K562 (cell line): Measurements from ENCODE around the gene SORT1.

Source experiments
- IRF9 ChIP-seq: fragments of 450-650 bp; IDR thresholded peaks from 2 replicates; pipeline ENCODE4 v1.6.1; 2016; ENCODE audit warnings: missing biosample characterization, missing genetic modification characterization
- MYC ChIP-seq, 2 experiments: fragments of 250-450 bp in 1 of 2; sonication (Bioruptor Pico) in 1 of 2; IDR thresholded peaks; 2 replicates each; pipeline versions ENCODE4 v1.5.1 to v1.6.1; 2012 to 2021; ENCODE audit warnings: low read depth in 2 of 2, borderline replicate concordance in 1 of 2, improper control_type of control experiment in 1 of 2, low read length in 1 of 2, mild to moderate bottlenecking in 1 of 2, moderate library complexity in 1 of 2
- TCF15 ChIP-seq: fragments of 250-450 bp; sonication (Bioruptor Pico); IDR thresholded peaks from 2 replicates; pipeline ENCODE4 v1.8.0; 2022; ENCODE audit warnings: moderate library complexity, mild to moderate bottlenecking, inconsistent platforms
- YY1 ChIP-seq, 3 experiments: IDR thresholded peaks; 2 replicates each; pipeline ENCODE4 v1.6.1; 2011; ENCODE audit warnings: low read length in 2 of 3, mild to moderate bottlenecking in 2 of 3, moderate library complexity in 2 of 3, borderline replicate concordance in 1 of 3, control low read depth in 1 of 3, low read depth in 1 of 3; ENCODE audit not compliant: insufficient read depth in 3 of 3, insufficient replicate concordance in 2 of 3, control insufficient read depth in 1 of 3, insufficient read length in 1 of 3; ENCODE audit errors: extremely low read depth in 1 of 3
- TF ChIP-seq, protein P1 (sequence below), 2 experiments: fragments of 450-650 bp; formaldehyde crosslinking in 1 of 2; IDR thresholded peaks; 2 replicates each; pipeline versions ENCODE4 v1.4.0 to v1.6.1; 2014 to 2020; ENCODE audit warnings: mild to moderate bottlenecking in 2 of 2, borderline replicate concordance in 1 of 2, low read depth in 1 of 2

GRCh38 chr1:109373126-109373525, 24.6 kb downstream of the SORT1 start:
- no peak for TF ChIP-seq IRF9 (tag)
- no peak for TF ChIP-seq YY1 (IDR thresholded peaks at IDR 0.05; ENCODE audit: borderline replicate concordance in 1 of 3, control insufficient read depth in 1 of 3, extremely low read depth in 1 of 3, insufficient read depth in 3 of 3, insufficient read length in 1 of 3, insufficient replicate concordance in 2 of 3, low read depth in 1 of 3, low read length in 2 of 3)
- TF ChIP-seq TCF15 (CRISPR knock-in tag) = no peak
- no peak for TF ChIP-seq MYC (IDR thresholded peaks at IDR 0.05; ENCODE audit: low read depth, low read length)
- TF ChIP-seq MYC (CRISPR knock-in tag; IDR thresholded peaks at IDR 0.05; ENCODE audit: borderline replicate concordance, low read depth) = no peak
- TF ChIP-seq, protein P1, sequence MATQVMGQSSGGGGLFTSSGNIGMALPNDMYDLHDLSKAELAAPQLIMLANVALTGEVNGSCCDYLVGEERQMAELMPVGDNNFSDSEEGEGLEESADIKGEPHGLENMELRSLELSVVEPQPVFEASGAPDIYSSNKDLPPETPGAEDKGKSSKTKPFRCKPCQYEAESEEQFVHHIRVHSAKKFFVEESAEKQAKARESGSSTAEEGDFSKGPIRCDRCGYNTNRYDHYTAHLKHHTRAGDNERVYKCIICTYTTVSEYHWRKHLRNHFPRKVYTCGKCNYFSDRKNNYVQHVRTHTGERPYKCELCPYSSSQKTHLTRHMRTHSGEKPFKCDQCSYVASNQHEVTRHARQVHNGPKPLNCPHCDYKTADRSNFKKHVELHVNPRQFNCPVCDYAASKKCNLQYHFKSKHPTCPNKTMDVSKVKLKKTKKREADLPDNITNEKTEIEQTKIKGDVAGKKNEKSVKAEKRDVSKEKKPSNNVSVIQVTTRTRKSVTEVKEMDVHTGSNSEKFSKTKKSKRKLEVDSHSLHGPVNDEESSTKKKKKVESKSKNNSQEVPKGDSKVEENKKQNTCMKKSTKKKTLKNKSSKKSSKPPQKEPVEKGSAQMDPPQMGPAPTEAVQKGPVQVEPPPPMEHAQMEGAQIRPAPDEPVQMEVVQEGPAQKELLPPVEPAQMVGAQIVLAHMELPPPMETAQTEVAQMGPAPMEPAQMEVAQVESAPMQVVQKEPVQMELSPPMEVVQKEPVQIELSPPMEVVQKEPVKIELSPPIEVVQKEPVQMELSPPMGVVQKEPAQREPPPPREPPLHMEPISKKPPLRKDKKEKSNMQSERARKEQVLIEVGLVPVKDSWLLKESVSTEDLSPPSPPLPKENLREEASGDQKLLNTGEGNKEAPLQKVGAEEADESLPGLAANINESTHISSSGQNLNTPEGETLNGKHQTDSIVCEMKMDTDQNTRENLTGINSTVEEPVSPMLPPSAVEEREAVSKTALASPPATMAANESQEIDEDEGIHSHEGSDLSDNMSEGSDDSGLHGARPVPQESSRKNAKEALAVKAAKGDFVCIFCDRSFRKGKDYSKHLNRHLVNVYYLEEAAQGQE (IDR thresholded peaks at IDR 0.05; ENCODE audit: borderline replicate concordance) = no peak
- TF ChIP-seq, protein P1 (CRISPR knock-in tag; IDR thresholded peaks at IDR 0.05; ENCODE audit: low read depth) = no peak
